Measurements from ENCODE around the gene CDC123.
"Not testable (repeated sequence)": the region's sequence is repeated elsewhere in the genome, so short reads cannot be mapped to it uniquely, and the experiment has no call there.

CDC123 gene

DNA sequence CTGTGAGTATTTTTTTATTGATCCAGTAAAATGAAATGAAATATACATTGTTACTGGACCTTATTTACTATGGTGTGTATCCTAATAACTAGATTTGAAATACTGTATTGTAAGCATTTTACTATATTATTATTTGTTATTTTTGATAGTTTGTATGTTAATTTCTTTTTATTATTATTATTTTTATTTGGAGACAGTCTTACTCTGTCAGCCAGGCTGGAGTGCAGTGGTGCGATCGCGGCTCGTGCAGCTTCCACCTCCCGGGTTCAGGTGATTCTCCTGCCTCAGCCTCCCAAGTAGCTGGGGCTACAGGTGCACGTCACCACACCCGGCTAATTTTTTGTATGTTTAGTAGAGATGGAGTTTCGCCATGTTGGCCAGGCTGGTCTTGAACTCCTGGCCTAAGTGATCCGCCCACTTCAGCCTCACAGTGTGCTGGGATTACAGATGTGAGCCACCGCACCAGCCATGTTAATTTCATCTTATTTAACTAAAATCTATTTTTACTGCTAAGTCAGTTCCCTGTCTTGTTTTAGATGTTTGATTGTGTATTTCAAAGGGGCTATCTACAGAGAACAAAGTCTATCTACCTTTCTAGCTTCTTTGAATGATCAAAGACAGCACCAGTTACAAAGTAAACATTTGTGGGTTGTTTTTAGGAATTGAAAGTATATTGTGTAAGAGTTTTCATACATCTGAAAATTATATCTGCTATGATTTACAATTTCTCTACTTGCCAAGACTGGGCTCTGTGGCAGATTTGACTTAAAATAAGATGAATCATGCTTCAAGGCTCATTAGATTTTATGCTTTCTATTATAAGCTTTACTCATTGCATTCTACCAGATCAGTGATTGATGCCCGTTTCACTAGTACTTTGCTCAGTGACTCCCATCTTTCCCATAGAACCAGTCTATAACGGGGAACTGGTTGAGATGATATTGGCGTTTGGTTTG lies 41.6 kb downstream of the CDC123 start:
- no peak for DNase-seq

GRCh38 chr10:12238821-12239220 lies 42.8 kb downstream of the CDC123 start:
- no peak for DNase-seq

DNA sequence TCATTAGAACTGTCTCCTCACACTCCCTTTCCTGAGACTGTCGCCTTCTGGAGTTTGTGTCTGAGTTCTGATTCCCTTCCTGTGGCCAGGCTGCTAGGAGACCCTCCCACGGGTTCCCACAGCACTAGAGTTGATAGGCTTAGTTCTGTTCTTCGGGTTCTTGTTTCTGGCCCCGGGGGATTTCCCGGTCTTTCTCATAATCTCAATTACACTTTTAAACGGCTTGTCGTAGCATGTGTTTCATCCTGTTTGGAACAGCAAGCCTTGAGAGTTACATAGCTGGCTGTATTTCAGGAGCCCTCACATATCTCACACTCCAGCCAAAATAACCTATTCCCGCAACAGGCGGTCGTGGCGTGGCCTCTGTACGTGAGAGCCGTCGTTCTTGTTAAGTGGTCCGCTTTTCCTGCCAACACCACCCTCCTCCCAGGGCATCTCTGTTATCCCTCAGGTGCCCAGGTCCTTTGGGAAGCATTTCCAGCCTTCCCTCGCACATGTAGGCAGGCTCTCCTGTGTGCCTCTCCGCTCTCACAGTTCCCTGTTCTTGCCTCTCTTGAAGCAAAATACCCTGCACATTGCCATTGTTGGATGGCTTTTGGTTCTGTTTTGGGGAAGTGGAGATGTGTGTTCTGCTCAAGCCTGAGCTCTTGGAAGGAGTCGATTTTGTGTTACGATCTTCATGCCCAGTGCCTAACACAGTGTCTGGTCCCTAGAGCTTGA lies 46.0 kb downstream of the CDC123 start:
- DNase-seq = no peak

DNA sequence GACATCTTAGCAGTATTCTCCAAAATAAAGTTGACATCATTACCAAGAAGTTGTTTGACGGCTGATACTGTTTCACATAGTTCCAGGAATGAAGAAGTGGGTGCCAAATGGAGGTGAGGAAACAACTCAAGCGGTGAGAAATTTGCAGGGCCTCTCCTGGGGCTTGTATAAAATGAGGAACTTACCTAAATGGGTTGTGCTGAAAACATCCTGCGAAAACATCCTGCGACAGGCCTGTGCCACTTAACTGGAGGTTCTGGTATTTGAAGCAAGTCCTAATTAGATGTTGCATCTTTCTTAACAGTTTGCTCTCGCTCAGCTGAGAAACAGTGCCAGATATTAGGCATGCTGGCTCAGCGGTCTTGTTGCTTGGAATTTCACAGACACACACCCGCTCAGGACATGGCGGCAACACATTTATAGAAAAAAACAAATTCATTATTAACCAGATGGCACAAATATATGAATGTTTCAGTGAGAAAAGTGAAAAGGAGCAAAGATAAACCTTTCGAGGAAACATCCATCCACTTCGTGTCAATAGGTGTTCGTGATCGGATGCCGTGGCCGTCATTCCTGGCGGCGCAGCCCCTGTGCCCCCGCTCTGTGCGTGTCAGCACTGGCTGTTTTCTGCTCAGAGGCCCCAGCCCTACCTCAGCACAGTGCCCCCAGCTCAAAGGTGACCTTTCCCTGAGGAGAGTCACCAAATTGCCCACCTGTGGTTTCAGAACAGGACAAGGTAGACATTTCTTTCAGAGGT lies 48.1 kb downstream of the CDC123 start:
- DNase-seq = no peak

GRCh38 chr10:12250181-12250580 lies 54.2 kb downstream of the CDC123 start:
- DNase-seq = no peak

GRCh38 chr10:12250702-12251101 lies 54.7 kb downstream of the CDC123 start:
- DNase-seq = not testable (repeated sequence)

DNA sequence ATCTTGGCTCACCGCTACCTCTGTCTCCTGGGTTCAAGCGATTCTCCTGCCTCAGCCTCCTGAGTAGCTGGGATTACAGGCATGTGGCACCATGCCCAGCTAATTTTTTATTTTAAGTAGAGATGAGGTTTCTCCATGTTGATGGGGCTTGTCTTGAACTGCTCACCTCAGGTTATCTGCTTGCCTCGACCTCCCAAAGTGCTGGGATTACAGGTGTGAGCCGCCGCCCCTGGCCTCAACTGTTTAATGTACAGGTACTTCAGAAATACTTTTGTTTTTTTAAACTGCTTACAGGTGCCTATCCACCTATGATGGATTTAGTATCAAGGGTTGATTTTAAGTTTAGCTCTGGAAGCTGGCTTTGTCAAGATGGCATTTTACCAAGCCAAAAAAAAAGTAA lies 55.6 kb downstream of the CDC123 start:
- no peak for DNase-seq

DNA sequence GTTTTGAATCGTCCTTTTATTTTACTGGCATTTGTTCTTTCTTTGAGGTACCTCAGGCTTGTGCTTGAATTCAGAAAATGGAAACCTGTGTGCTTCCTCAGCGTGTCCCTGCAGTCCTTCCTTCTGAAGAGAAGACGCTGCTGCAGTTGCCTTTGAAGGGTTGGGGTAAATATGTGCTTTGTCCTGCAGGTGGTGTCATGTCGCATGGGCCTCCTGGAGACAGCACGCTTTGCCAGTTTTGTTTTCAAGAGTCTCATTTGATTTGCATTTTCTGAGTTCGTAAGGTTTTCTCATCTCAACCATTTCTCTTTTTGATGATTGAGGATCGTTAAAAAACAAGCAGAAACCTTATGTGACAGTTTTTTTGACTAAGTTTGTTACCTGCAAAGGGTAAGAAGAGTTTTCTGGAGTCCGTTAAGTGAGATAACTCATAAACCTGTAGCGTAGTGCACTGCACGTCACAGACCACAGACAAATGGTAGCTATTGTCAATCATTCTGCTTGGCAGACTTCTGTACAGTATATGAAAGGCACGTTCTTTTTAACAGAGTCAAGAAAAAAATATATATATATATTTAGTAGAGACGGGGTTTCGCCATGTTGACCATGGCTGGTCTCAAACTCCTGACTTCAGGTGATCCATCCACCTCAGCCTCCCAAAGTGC lies 57.0 kb downstream of the CDC123 start:
- DNase-seq = no peak

DNA sequence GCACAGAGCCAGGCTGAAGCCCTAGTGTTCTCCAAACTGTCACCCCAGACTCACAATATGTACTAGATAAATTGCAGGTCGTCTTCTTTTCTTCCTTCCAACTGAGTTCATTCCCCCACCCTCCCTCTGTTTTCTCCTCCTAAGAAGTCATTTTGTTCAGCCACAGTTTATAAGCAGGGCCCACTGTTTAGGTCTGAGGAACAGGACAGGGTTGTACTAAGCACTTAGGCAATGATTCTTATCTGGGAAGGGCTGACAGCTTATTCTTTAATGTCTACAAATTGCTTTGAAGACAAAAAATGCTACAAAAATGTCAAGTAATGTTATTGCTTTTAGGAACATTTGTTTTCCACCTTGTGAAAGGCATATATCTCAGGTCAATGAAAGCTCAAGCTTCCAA lies 59.1 kb downstream of the CDC123 start:
- no peak for DNase-seq

DNA sequence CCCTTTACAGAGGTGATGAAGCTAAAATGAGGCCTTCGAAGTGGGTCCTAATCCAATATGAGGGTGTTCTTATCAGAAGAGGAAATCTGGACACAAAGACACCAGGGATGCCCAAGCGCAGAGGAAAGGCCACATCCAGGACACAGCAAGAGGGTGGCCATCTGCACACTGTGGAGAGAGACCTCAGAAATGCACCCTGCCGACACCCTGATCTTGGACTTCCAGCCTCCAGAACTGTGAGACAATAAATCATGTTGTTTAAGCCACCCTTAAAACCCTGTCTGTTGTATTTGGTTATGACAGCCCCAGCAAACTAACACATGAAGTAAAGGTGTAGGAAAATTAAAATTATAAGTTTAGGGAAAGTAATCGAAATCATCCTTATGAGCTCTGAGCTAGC lies 64.0 kb downstream of the CDC123 start:
- no peak for DNase-seq

GRCh38 chr10:12262278-12262981 lies 66.4 kb downstream of the CDC123 start:
- no peak for DNase-seq

DNA sequence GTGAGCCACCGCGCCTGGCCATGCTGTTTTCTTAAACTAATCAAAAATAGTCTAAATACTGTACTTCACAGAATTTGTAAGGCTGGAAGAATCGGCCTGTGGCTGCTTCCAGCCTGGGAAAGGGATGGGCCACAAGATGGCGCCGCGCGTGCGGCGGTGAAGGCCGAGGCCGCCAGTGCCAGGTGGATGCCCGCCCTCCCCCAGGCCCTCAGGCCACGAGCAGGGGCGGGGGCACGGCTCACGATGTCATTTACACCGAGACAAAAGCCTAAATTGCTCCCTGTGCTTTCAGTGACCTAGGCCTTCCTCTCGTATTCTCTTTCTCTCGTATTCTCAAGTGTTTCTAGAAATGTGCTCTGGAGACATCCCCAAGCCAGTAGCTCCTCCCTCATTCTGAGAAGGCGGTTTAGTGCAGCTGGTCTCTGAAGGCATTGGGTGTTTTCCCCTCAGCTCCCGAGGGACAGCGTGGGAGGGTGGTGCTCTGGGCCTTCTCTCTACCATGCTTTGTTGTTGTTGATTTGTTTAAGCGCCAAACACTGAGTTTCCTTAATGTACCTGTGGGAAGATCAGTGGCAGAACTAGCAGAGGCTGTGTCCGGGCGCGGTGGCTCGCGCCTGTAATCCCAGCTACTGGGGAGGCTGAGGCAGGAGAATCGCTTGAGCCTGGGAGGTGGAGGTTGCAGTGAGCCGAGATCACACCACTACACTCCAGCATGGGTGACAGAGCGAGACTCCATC lies 68.4 kb downstream of the CDC123 start:
- DNase-seq = peak; percentile 71

GRCh38 chr10:12269056-12269455 lies 73.1 kb downstream of the CDC123 start:
- no peak for DNase-seq

GRCh38 chr10:12271210-12271540 lies 75.2 kb downstream of the CDC123 start:
- DNase-seq = no peak

DNA sequence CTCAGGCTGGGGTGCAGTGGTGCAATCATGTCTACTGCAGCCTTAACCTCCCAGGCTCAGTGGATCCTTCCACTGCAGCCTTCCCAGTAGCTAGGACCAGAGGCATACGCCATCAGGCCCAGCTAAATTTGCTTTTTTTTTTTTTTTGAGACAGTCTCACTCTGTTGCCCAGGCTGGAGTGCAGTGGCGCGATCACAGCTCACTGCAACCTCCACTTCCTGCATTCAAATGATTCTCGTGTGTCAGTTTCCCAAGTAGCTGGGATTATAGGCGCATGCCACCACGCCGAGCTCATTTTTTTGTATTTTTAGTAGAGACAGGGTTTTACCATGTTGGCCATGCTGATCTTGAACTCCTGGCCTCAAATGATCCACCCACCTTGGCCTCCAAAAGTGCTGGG lies 81.9 kb downstream of the CDC123 start:
- not testable (repeated sequence) for DNase-seq

GRCh38 chr10:12279281-12279680 lies 83.3 kb downstream of the CDC123 start:
- DNase-seq = no peak

GRCh38 chr10:12287772-12288171 lies 91.8 kb downstream of the CDC123 start:
- DNase-seq = no peak

DNA sequence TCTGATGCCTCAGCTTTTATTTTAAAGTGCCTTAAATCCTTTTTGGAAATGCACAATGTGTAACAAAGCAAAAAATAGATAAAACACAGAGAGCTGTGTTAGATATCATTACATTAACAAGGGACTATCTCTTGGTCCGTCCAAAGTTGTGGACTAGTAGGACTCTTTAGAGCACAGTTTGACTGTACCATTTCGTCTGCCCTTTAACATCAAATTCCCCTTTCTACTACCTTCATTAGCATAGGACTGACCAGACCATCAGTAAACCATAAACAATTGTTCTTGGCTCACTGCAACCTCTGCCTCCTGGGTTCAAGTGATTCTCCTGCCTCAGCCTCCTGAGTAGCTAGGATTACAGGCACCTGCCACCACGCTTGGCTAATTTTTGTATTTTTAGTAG lies 101.8 kb downstream of the CDC123 start:
- DNase-seq = not testable (repeated sequence)

GRCh38 chr10:12299222-12299965 lies 103.4 kb downstream of the CDC123 start:
- DNase-seq = peak; percentile 69

Data from DMS79 (cell line).